GM18508 (cell line): Measurements from ENCODE around the gene COQ10B.
"Not testable (repeated sequence)": the region's sequence is repeated elsewhere in the genome, so short reads cannot be mapped to it uniquely, and the experiment has no call there.

Experiments used
- ATAC-seq: cut with Tn5 transposase; IDR thresholded peaks from one replicate; pipeline ENCODE4 v1.9.1; 2021; ENCODE audit warnings: moderate number of reproducible peaks; ENCODE audit not compliant: insufficient read depth, unreplicated experiment

COQ10B gene

DNA sequence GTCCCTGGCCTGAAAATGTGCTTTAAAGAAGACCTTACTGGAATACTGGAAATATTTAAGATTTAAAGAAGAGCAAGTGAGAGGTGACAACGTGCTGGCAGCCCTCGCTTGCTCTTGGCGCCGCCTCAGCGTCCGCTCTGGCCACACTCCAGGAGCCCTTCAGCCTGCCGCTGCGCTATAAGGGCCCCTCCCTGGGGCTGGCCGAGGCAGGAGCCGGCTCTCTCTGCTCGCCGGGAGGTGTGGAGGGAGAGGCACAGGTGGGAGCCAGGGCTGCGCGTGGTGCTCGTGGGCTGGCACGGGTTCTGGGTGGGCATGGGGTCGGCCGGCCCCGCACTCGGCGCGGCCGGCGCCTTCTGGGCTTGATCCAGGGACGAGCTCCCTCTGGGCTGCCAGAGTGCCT is 2.9 kb upstream of the COQ10B start:
- no peak for ATAC-seq

DNA sequence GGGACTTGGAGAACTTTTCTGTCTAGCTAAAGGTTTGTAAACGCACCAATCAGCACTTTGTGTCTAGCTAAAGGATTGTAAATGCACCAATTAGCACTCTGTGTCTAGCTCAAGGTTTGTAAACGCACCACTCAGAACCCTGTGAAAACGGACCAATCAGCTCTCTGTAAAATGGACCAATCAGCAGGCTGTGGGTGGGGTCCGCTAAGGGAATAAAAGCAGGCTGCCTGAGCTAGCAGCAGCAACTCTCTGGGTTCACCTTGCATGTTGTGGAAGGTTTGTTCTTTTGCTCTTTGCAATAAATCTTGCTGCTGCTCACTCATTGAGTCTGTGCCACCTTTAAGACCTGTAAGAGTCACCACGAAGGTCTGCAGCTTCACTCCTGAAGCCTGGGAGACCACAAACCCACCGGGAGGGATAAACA is 2.4 kb upstream of the COQ10B start:
- ATAC-seq = not testable (repeated sequence)

DNA sequence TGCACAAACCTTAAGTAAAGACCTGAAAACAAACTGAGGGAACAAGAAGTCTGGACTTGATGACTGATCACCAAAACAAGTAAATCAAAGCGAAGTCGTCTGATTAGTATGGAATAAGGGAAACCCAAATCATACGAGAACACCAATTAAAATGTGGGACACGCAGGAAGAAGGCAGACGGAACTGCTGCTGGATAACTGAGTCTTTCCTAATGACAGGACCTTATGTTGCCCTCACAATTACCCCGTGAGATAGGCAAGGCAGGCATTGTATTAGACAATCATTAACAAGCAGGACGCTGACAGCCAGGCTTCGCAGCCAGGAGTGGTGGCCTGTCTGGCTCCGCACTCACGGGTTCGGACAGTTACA is 614 bp upstream of the COQ10B start:
- ATAC-seq = no peak

DNA sequence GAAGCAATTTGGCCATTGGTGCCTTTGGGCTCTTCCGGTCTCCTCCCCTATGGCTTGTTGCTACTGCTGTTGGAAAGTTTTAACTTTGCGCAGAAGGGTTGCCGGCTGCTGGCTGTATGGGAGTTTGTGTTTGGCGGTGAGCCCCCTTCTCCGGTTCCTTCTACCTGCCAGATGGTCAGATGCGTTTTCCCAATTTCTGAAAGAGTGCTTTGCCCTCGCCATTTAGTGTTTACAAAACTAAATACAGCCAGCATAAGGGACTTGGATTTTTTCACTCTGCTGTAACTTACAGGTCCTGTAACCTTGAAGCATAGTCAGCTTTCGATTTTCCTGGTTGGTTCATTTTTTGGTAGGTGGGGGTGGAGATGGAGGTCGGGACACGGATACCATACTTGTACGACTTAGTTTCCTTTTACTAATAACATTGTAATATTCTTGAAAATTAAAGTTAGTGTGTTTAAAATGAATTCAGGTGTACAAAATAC is 604 bp downstream of the COQ10B start:
- ATAC-seq = peak; percentile 19

DNA sequence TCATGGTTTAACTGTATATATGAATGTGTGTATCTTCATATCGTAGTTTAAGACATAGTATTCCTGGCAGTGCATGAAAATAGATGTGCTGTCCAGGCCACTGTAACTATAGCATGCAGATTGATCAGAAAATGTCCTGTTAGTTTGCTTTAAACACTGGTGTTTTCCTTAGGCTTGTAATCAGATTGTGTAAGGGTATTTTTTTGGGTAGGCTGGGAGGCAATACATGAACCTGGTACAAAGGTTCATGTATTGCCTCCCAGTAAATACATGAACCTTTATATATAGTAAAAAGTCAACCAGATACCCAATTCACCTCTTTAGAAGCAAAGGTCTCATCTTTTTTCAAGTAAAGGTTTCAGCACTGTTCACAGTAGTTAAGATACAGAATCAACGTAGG is 1.6 kb downstream of the COQ10B start:
- ATAC-seq = no peak

DNA sequence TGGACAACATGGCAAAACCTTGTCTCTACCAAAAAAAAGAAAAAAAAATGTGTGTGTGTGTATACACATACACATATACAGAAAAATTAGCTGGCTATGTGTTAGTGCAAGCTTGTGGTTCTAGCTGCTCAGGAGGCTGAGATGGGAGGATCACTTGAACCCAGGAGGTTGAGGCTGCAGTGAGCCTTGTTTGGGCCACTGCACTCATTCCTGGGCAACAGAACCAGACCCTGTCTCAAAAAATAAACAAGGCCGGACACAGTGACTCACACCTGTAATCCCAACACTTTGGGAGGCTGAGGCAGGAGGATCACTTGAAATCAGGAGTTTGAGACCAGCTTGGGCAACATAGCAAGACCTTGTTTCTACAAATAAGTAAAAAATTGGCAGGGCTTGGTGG is 2.1 kb downstream of the COQ10B start:
- ATAC-seq = no peak

DNA sequence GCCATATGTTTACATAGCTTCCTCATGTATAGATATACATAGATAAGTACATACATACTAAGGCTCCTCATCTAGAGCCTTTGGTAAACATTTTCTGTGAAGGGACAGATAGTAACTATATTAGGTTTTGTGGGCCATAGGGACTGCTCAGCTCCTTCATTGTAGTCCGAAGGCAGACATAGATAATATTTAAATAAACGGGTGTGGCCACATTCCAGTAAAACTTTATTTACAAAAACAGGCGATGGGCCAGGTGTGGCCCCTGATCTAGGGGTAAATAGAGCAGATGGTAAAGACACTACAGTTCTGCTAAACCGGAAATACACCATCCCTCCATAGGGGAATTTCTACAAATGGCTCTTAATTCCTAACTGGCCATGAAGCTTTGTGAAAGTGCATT is 7.3 kb downstream of the COQ10B start:
- ATAC-seq = no peak

DNA sequence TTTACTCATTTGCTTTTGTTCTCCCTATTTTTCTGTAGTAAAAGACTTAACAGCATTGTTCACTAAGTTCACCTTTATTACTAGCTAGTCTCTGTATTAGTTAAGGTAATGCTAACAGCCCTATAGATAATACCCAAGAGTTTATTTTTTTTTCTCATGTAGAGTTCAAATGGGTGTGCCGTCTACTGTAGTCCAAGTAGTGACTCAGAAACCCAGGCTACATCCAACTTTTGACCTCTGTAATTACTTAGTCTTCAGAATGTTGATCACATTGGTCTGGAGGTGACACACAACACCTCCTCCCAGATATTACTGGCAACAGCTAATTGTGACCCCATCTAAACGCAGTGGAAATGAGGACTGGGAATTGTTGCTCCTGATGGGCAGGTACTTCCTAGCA is 7.7 kb downstream of the COQ10B start:
- ATAC-seq = no peak

DNA sequence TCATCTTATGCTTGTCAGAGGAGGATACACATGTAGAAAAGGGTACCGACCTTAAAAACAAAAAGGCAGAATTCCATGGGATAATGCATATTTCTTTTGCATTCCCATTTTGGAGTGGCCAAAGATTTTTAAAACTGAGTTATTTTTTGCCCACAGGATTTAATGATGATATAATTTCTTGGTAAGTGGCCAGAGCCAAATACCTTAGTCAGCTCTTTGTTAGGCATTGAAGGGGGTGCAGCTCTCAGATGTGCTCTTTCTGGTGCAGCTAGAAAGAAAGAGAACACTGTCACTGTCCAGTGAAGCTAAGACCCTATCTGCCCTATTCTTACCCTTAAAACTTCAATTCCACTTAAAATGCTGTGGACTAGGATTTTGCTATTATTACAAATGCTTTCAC is 10.8 kb downstream of the COQ10B start:
- ATAC-seq = no peak

DNA sequence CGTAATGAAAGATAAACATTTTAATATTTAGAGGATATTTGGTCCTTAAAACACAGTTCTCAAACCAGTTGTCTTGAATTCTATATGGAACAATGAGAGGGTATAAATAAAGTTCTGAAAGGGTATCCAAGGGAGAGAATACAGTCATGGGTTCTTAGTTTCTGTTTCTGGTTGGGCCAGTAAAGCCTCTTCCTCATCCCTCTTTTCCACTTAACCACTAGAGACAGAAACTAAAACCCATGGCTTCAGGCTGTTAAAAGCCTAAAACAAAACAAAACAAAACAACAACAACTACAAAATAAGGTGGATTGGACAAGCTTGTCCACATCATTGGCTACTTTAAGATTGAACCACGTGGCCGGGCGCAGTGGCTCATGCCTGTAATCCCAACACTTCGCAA is 18.8 kb downstream of the COQ10B start:
- ATAC-seq = no peak

DNA sequence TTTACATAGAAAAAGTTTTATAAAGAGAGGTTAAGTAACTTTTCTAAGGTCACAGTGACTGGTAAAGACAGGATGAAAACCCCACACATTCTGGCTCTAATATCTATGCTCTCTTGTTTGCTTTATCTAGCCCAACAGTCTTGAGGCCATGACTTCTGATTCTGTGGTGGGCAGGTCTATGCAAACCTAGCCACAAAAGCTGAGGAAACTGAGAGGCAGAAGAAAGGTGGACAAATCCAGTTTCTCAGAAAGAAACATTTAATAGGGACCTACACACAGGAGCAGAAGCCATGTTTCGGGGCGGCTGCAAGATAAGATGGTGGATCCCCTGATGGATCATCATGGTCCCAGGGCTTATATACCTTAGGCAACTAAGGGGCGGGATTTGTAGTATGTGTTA is 24.4 kb downstream of the COQ10B start:
- no peak for ATAC-seq

DNA sequence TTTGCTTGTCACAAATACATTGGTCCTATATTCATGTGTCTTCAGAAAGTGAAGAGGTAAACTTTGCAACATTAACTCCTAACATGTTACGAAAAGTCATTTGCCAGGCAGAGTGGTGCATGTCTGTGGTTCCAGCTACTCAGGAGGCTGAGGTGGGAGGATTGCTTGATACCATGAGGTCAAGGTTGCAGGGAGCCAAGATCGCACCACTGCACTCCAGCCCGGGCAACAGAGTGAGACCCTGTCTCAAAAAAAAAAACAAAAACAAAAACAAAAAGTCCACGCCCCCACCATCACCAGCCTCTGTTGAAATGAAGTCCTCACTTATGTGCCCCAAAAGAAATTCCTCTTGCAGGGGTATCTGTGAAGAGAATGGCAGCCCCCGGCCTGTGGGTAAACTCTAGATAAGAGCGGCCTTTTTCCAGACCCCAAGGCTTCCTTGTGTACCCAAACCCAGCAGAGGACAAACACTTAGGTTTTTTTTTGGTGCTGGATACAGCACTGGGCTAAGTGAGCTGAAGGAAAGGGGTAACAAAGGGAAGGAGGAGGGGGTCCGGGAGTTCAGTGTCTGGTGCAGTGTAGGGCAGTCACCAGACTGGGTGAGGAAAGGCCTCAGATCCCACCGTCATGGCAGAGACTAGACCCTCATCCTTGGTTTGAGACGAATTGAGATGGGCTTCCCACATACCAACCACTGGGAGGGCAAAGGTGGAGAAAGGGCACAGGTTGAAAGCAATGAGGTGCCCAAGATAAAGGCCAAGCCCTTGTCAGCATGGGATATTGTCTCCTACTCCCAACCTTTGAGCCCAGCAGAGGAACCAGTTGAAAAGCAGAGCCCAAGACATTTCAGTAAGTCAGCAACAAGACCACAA is 27.0 kb downstream of the COQ10B start:
- no peak for ATAC-seq

DNA sequence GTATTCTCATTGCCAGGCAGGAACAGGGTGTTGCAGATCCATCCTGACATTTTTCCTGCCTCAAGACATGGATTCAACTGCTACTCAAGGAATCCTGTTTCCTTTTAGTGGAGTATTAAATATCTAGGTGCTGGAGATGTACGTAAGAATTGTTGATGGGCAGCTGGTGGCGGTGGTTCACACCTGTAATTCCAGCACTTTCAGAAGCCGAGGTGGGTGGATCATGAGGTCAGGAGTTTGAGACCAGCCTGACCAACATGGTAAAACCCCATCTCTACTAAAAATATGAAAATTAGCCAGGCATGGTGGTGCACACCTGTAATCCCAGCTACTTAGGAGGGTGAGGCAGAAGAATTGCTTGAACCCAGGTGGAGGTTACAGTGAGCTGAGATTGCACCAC is 30.9 kb downstream of the COQ10B start:
- not testable (repeated sequence) for ATAC-seq

DNA sequence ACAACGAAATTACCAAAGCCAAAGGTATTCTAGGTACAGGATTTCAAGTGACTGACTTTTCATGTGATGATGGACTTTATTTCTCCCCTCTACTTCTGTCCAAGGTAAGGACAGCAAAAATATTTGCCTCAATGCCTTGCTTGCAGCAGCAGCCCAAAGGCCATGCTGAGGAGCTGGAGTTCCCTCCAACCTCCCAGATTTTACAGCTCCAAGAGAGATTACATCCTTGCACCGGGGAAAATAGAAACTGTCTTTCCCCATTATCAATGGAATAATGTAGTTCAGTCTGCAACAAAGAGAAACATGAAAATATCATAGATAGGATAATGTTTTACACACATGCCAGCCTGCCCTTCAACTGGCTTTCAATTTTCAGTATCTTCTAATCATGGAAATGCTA is 32.8 kb downstream of the COQ10B start:
- ATAC-seq = no peak

DNA sequence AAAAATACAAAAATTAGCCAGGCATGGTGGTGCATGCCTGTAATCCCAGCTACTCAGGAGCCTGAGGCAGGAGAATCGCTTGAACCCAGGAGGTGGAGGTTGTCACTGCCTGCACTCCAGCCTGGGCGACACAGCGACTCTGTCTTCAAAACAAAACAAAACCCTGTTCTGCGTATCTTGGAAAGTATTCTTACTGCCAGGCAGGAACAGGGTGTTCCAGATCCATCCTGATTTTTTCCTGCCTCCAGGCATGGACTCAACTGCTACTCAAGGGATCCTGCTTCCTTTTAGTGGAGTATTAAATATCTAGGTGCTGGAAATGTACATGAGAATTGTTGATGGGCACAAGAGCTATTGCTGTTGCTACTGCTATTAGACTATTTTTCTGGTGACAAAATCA is 34.0 kb downstream of the COQ10B start:
- no peak for ATAC-seq

DNA sequence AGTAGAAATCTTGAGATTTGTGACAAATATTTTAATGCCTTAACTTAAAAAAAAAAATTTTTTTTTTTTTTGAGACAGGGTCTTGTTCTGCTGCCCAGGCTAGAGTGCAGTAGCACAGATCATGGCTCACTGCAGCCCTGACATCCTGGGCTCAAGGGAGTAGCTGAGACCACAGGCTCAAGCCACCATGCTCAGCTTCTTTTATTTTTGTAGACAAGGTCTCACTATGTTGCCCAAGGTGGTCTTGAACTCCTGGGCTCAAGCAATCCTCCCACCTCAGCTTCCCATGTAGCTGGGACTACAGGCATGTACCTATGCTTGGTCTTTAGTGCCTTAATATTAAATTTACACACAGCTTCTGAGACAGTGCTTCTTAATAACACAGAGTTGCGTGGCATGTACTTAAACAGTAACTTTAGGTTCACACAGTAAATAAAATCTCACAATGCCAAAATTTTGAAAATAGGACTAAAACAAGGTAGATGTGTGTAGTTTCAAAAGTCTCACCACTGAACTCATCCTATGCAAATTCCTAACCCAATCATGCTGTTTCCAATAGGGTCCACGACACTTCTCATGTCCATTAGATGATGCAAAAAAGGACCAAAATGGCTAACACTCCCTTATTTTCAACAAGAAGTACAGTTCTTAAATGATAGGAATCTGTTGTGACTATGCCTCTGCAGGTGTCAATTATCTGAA is 42.2 kb downstream of the COQ10B start:
- ATAC-seq = no peak

DNA sequence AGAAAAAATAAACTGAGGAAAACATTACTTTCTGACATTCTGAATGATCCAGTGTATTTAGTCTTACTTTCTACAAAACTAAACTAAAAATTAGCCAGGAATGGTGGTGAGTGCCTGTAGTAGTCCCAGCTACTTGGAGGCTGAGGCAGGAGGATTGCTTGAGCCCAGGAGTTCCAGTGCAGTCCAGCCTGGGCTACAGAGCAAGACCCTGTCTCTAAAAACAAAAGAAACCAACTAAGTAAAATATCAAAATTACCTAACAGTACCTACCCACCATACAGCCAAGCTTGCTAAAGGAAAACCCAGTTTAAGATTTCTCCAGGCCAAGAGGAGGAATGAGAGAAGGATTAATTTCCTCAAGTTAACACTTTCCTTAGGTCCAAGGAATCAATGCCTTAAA is 43.3 kb downstream of the COQ10B start:
- ATAC-seq = no peak

DNA sequence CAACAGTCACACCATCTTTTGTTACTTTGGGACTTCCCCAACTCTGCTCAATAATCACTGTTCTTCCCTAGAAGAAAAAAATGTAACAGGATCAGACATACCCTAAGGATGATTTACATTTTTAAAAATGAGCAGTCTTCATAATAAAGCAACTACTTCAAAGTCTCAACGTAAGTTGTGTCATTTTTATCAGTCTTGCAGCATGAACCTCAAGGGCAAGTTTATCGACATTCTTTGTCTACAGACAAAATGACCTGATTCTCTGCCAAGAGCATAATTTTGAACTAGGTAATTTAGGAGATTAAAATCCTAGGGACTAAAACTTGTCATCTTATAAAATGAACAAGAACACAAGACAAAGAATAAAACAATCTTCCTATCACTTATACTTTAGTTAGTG is 44.0 kb downstream of the COQ10B start:
- no peak for ATAC-seq

DNA sequence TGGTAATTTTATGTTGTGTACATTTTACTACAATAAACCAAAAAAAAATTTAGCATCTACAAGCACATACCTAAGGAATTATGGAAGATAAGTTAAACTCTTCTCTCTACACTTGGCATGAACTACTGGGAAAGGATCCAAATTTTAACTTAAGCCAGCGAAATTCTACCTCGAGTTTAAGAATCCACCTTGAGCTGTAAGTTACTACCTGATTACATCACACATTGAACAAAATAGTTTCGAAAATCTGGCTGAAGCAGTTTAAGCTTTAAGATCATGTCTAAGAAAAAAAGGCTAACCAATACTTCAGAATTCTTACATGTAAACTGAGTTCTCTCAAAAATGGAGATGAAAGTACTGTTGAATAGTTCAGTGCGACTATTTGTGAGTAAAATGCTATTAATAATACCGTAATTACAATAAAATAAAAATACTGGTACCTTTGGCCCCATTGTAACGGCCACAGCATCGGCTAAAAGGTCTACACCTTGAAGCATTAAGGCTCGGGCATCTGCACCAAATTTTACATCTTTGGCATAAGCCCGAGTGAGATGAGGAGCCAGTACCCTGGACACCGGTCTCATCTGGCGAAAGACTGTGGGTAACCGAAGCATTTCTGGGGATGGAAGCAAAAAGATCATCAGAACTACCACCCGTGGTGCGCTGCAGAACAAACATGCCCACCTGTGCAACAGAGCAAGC is 45.0 kb downstream of the COQ10B start:
- no peak for ATAC-seq

DNA sequence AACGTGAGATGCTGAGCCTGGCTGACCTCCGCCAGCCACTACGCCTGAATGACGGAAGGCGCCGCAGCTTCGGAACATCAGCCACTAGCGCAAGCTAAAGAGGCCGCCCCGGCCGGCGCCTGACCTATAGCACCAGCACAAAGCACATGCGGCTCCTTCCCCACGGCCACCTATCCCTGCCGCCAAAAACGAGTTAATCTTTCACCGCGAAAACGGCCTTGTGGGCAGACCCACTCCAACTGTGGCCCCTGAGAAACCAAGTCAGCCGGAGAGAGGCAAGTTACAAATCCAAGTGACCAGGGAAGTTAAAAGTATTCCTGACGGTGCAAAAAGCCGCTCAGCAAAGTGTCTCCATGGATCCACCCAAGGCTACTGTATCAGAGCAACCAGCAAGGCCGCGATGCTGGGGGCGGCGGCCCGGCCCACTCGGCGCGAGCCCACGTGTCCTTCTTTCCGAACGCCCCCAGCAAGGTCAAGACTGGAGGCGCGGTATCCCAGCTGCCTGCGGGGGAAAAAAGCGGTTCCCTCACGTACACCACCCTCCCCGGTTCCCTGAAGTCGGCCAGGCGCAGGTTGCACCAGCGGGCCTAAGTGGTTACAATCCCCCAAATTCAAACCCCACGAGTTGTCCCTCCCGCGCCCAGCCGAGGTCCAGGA is 45.7 kb downstream of the COQ10B start:
- ATAC-seq = no peak
